ENCODE measurements around the gene RBP4.

The RBP4 gene

GRCh38 chr10:93601146-93601773, at the start of gene RBP4:
Gene RBP4 (minus strand): TSS chr10:93601235. CDS start chr10:93601028, 207 bp downstream.
- Histone ChIP-seq H3K9me3 (ENCODE audit: insufficient read depth, low read length) (no peaks in the 10 kb centered on the region), H3K27me3 (ENCODE audit: insufficient read depth, insufficient read length) (peaks cover 51% of the 10 kb centered on the region), H3K4me1 (ENCODE audit: insufficient read depth, insufficient read length) (peaks cover 3% of the 10 kb centered on the region), H3K4me3 (ENCODE audit: insufficient read length, low read depth) (peak within 1 kb of the TSS; percentile 43), H3K9ac (ENCODE audit: insufficient read length, low read depth) (peak within 1 kb of the TSS; percentile 64), H3K36me3 (ENCODE audit: insufficient read depth, insufficient read length, low read length) (no peaks in the 10 kb centered on the region)
- no peak for DNase-seq (ENCODE audit: low read depth, low spot score)
- TF ChIP-seq ZNF274 (IDR thresholded peaks at IDR 0.05; ENCODE audit: low read depth, low read length): no peak
- no peak for TF ChIP-seq YY1 (IDR thresholded peaks at IDR 0.05; ENCODE audit: insufficient read depth, insufficient read length)
- TF ChIP-seq SUZ12 (IDR thresholded peaks at IDR 0.05; ENCODE audit: extremely low read depth, insufficient read depth, insufficient read length): peak; percentile 56

- DNase-seq (ENCODE audit: low read depth, low spot score): no peak
These were observed 38.8 kb upstream of the RBP4 start for GRCh38 chr10:93639791-93640190.

GRCh38 chr10:93630625-93631557, 29.9 kb upstream of the RBP4 start:
- Histone ChIP-seq H3K27me3 (ENCODE audit: insufficient read depth, insufficient read length) (no peaks in the 10 kb centered on the region), H3K9me3 (ENCODE audit: insufficient read depth, low read length) (no peaks in the 10 kb centered on the region), H3K9ac (ENCODE audit: insufficient read length, low read depth) (no peak overlapping the region), H3K4me1 (ENCODE audit: insufficient read depth, insufficient read length) (no peaks in the 10 kb centered on the region), H3K4me3 (ENCODE audit: insufficient read length, low read depth) (no peak overlapping the region), H3K36me3 (ENCODE audit: insufficient read depth, insufficient read length, low read length) (no peaks in the 10 kb centered on the region)
- TF ChIP-seq ZNF274 (IDR thresholded peaks at IDR 0.05; ENCODE audit: low read depth, low read length) (no peak), YY1 (IDR thresholded peaks at IDR 0.05; ENCODE audit: insufficient read depth, insufficient read length) (no peak), SUZ12 (IDR thresholded peaks at IDR 0.05; ENCODE audit: extremely low read depth, insufficient read depth, insufficient read length) (no peak)
- no peak for DNase-seq (ENCODE audit: low read depth, low spot score)

More at GRCh38 chr10:93639791-93640190, 38.8 kb upstream of the RBP4 start:
- TF ChIP-seq ZNF274 (IDR thresholded peaks at IDR 0.05; ENCODE audit: low read depth, low read length) (no peak), YY1 (IDR thresholded peaks at IDR 0.05; ENCODE audit: insufficient read depth, insufficient read length) (no peak), SUZ12 (IDR thresholded peaks at IDR 0.05; ENCODE audit: extremely low read depth, insufficient read depth, insufficient read length) (no peak)
- Histone ChIP-seq H3K27me3 (ENCODE audit: insufficient read depth, insufficient read length) (no peaks in the 10 kb centered on the region), H3K36me3 (ENCODE audit: insufficient read depth, insufficient read length, low read length) (no peaks in the 10 kb centered on the region), H3K9me3 (ENCODE audit: insufficient read depth, low read length) (no peaks in the 10 kb centered on the region), H3K4me3 (ENCODE audit: insufficient read length, low read depth) (no peak overlapping the region), H3K9ac (ENCODE audit: insufficient read length, low read depth) (no peak overlapping the region), H3K4me1 (ENCODE audit: insufficient read depth, insufficient read length) (no peaks in the 10 kb centered on the region)

GRCh38 chr10:93629647-93630305, 28.7 kb upstream of the RBP4 start:
- H3K9ac ChIP-seq (ENCODE audit: insufficient read length, low read depth): no peak overlapping the region
- no peaks in the 10 kb centered on the region for H3K9me3 ChIP-seq (ENCODE audit: insufficient read depth, low read length)
- no peaks in the 10 kb centered on the region for H3K27me3 ChIP-seq (ENCODE audit: insufficient read depth, insufficient read length)
- DNase-seq (ENCODE audit: low read depth, low spot score): no peak
- no peak for TF ChIP-seq ZNF274 (IDR thresholded peaks at IDR 0.05; ENCODE audit: low read depth, low read length)
- TF ChIP-seq YY1 (IDR thresholded peaks at IDR 0.05; ENCODE audit: insufficient read depth, insufficient read length): no peak
- TF ChIP-seq SUZ12 (IDR thresholded peaks at IDR 0.05; ENCODE audit: extremely low read depth, insufficient read depth, insufficient read length): no peak
- no peaks in the 10 kb centered on the region for H3K4me1 ChIP-seq (ENCODE audit: insufficient read depth, insufficient read length)
- no peak overlapping the region for H3K4me3 ChIP-seq (ENCODE audit: insufficient read length, low read depth)
- no peaks in the 10 kb centered on the region for H3K36me3 ChIP-seq (ENCODE audit: insufficient read depth, insufficient read length, low read length)

- Histone ChIP-seq H3K9me3 (ENCODE audit: insufficient read depth, low read length) (no peaks in the 10 kb centered on the region), H3K9ac (ENCODE audit: insufficient read length, low read depth) (no peak overlapping the region), H3K4me3 (ENCODE audit: insufficient read length, low read depth) (no peak overlapping the region), H3K4me1 (ENCODE audit: insufficient read depth, insufficient read length) (no peaks in the 10 kb centered on the region), H3K36me3 (ENCODE audit: insufficient read depth, insufficient read length, low read length) (no peaks in the 10 kb centered on the region), H3K27me3 (ENCODE audit: insufficient read depth, insufficient read length) (no peaks in the 10 kb centered on the region)
- no peak for DNase-seq (ENCODE audit: low read depth, low spot score)
- TF ChIP-seq YY1 (IDR thresholded peaks at IDR 0.05; ENCODE audit: insufficient read depth, insufficient read length): no peak
- no peak for TF ChIP-seq ZNF274 (IDR thresholded peaks at IDR 0.05; ENCODE audit: low read depth, low read length)
- TF ChIP-seq SUZ12 (IDR thresholded peaks at IDR 0.05; ENCODE audit: extremely low read depth, insufficient read depth, insufficient read length): no peak
These were observed 27.8 kb upstream of the RBP4 start for GRCh38 chr10:93628858-93629257.

- DNase-seq (ENCODE audit: low read depth, low spot score): no peak
These were observed 21.9 kb upstream of the RBP4 start for GRCh38 chr10:93622942-93623341.

More at GRCh38 chr10:93622942-93623341, 21.9 kb upstream of the RBP4 start:
- Histone ChIP-seq H3K4me3 (ENCODE audit: insufficient read length, low read depth) (no peak overlapping the region), H3K9ac (ENCODE audit: insufficient read length, low read depth) (no peak overlapping the region), H3K9me3 (ENCODE audit: insufficient read depth, low read length) (no peaks in the 10 kb centered on the region), H3K36me3 (ENCODE audit: insufficient read depth, insufficient read length, low read length) (no peaks in the 10 kb centered on the region), H3K27me3 (ENCODE audit: insufficient read depth, insufficient read length) (no peaks in the 10 kb centered on the region), H3K4me1 (ENCODE audit: insufficient read depth, insufficient read length) (no peaks in the 10 kb centered on the region)
- TF ChIP-seq SUZ12 (IDR thresholded peaks at IDR 0.05; ENCODE audit: extremely low read depth, insufficient read depth, insufficient read length) (no peak), ZNF274 (IDR thresholded peaks at IDR 0.05; ENCODE audit: low read depth, low read length) (no peak), YY1 (IDR thresholded peaks at IDR 0.05; ENCODE audit: insufficient read depth, insufficient read length) (no peak)

Measured in NT2/D1 (cell line).